Activated CD4-positive, alpha-beta T cell treated with anti-CD3 and anti-CD28 coated beads, Interleukin-2, amount 50 U/mL, for 24 hours (primary cell): ENCODE data around the gene BMP7.

Source experiments
- DNase-seq, 2 donors: peaks; one replicate each; pipeline ENCODE4 v3.0.0-alpha.2; 2020; ENCODE audit warnings: low read depth in 1 of 2, low spot score in 1 of 2

Gene BMP7

DNA sequence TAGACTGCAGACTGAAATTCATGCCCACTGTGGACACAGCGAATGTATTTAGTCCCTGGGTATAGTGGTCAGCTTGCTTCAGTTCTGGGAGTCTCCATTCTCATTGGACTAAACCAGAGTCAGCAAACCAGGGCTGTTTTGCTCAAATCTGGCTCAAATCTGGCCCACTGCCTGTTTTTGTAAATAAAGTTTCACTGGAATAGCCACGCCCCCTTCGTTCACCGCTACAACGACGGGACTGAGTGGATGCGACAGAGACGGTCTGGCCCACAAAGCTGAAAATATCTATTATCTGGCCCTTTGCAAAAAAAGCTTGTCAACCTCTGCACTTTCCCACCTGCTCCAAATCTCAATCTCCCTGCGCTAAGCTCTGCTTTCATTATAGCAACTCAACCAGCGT lies 135.4 kb downstream of the BMP7 start:
- DNase-seq: no peak

DNA sequence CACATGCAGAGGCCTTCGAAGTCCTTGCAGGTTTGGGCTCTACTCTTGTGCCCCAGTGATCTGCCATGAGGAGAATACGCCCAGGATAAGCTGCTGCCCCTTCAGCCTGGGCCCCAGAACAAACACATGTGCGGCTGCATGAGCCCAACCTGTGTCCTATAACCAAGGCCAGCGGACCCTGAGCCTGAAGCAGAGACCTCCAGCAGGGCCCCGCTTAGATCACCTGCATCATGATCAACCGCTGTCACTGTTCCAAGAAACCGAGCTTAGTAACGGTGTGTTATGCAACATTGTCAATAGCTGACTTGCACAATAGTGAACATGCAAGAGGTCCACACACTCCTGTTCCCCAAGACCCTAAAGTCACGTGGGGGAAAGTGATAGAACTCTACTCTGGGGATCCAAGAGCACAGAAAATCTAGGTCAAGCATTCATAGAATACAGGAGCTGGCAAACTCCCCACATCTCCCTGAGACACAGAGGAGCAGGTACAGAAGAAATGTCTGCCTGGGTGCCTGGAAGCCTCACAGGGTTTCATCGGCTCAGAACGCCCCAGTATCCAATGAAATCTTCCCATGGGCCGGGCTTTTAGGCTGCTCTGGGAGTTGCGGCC lies 136.2 kb downstream of the BMP7 start:
- no peak for DNase-seq

DNA sequence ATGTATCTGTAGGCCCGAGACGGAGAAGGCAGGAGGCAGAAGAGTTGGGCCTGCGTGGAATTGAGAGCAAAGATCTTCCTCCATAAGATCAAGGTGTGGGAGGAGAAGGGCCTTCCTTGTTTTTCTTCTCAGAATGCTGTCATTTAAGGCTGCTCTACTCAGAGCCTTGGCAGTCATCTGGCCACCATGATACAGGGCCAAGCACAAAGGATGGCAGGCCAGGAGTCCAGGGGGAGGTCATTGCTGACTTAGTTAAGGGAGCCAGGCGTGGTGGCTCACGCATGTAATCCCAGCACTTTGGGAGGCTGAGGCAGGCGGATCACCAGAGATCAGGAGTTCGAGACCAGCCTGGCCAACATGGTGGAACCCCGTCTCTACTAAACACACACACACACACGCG lies 137.1 kb downstream of the BMP7 start:
- DNase-seq: no peak

DNA sequence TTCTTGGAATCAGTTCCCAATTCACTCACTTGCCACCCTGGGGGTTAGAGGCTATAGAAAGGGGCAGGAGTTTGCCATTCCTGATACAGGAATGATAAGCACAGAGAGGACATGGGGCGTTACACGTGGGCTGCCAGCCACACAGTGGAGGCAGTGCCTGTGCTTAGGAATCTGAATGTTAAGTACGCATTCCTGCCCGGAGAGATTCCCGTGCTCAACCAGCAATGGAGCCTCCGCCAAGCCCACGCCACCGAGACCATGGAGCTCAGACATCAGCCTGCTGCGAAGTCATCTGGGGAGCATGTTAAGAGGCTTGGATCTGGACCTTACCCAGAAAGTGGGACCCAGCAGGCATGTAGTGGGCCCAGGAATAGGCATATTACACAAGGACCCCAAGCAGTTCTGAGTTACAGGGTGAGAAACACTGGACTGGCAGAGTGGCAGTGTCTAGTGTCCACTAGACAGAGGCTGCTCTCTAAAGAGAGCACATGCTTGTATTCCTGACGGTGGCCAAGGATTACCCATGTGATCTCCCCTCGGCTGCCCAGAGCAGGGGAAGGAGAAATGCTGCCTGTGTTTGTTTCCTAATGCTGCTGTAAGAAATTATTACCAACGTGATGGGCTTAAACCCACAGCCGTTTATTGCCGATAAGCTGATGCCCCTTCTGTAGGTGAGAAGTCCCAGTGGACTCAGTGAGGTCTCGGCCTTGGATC lies 138.2 kb downstream of the BMP7 start:
- no peak for DNase-seq

DNA sequence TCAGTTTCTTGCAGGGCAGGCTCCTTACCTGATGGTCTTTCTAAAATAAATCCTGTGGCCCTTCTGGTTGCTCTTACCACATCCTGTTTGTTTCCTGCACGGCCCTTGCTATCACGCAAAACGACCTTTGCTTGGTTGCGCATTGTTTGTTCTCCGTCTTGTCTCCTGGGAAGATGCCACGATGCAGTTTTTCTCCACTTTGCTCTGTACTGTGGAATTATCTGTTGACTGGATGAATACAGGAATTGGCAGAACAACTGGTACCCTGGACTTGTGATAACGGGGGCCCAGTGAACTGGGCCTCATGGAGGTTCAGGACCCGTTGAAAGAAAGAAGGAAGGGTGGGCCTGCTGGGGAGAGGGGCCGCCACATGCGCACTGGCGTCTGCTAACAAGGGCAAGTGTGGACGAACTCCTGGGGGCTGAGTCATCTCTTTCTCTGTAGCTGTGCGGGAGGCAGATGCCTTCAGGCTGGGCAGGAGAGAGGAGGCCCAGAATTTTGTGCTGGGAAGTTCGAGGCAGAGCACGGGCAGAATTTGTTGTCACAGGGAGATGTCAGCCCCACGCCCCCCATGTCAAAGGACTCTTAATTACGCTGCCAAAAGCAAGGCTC lies 139.9 kb downstream of the BMP7 start:
- no peak for DNase-seq

DNA sequence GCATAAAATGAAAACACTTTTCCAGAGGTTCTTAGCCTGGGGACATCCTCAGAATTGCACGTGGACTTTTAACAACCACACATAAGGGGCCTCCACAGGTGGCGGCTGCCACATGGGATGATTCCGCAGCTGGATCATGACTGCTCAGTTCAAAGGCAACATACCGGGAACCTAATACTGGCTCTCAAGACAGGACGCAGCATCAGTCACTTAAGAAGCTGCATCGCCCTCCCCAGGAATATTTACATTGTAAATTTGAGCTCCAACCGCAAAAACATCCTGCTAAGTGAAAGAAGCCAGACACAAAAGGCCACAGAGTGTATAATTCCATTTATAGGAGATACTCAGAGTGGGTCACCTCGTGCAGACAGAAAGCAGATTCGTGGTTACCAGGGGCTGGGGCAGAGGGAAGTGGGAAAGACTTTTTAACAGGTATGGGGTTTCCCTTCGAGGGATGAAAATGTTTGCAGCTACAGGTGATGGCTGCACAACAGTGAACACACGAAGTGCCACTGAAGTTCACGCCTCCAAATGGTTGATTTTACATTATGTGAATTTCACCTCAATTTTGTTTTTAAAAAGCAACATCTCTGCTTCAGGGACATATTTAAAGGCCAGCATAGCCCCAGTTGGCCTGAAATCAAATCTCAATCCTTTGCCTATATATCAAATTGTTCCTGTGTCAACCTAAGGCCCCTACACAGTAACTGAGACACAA lies 141.5 kb downstream of the BMP7 start:
- DNase-seq: no peak

DNA sequence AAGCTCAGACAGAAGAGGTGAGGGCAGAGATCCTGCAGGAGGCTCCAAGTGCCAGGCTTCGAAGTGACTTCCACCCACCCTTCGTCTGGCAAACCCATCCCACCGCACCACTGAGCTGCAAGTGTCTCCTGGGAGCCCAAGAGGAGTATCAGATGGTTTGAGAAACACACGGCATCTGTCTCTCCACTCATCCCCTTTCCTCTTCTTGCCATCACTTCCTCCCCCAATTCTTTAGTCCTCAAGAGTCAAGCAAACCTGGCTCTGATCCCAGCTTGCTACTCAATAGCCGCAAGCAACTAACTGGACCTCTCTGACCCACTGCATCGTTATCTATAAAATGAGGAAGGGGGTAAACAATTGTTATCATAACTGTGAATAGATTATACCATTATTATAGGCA lies 142.1 kb downstream of the BMP7 start:
- no peak for DNase-seq

DNA sequence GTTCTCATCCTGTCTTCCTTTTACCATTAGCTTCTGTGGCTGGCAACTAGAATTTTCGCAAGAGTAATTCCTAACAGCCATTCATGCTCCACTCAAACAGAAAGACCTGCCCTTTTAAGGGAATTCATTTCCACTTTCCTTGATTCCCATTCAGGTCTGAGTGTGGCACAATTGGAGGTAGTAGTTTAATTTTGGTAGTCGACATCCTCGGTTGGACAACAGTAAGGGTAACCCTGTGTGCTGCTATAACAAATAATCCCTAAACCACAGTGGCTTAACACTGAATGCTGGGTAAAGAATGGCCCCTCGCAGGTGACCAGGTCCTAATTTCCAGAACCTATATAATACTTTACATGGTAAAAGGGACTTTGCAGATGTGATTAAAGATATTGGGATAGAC lies 142.9 kb downstream of the BMP7 start:
- DNase-seq: no peak

DNA sequence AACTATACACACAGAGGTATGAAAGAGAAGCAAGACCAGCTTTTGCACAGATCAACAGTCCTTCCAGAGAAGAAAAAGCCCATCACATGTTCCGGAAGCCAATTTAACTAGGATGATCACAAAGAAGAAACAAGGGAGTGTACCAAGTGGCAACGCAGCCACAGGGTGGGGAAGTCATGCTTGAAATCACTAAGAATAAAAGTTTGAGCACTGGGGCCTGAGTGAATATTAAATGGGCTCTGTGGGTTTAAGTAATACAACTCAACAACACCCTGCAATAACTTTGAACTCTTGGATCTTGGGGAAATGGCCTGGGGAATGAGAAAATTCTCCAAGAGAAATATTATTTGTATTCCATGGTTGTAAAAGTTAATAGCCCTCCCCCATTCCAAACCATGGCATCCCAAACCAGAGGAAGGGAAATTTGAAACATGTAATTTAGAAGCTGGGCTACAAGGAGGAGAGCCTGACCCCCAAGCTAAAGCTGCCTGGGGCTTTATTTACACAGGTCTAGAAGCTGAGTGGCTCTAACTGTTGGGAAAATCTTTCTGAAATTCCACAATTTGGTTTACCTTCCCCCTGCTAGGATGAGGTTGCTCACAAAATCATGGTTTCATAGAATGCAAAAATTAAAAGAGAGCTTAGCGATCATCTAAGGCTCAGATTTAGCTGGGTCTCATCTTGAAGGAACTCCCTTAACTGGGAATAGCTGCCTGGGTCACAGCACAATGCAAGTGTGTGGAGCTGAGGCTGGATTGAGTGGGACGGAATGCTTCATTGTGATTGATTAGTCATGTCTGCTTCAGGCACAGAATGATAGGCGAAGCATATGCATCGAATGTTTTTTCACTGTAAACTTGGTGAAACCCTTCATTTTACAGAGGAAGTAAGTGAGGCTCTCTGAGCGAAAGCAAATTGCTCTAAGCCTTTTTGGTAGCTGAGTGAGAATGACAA lies 143.6 kb downstream of the BMP7 start:
- DNase-seq: no peak

DNA sequence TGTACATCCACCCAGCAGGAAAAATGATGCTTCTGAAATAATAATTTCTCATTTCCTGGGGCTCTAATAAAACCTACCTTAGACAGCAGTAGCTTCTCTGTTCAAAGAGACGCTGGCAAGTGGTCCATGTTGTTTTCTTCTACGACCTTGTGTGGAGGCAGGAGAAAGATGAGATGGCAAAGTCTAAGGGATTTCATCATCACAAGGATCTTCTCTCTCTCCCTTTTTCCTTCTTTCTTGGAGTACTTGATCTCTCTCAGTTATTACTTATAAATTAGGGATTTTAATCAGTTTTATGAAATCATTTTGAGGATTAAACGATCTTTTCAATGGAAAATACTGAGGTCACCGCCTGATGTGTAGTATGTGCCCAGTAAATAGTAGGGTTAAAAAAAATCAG lies 147.5 kb downstream of the BMP7 start:
- no peak for DNase-seq
